GM20000 (cell line): Measurements from ENCODE around the gene OCSTAMP.

ENCODE experiments used
- DNase-seq: peaks from one replicate; pipeline ENCODE4 v3.0.0; 2012; ENCODE audit warnings: low spot score
- TF ChIP-seq, protein P1 (sequence below): IDR thresholded peaks from 2 replicates; pipeline ENCODE4 v1.5.1; 2012; ENCODE audit warnings: mild to moderate bottlenecking, control low read depth; ENCODE audit errors: extremely low read depth, missing control alignments

The OCSTAMP gene

DNA sequence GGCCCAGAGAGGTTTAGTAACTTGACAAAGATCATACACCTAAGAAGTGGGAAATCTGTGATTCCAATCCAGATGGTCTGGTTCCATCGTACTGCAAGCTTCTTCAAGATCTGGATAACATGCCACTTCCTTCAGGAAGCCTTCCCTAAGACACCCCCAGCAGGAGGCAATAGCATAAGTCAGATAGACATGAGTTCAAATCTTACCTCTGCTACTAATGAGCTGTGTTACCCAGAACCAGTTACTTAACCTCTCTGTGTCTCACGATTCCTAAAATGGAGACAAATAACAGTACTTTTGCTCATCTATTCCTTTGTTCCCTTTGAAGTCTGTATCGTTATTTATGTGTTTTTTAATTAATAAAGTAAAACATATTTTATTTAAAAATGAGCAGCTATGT, 22.3 kb upstream of the OCSTAMP start:
- DNase-seq, result no peak
- TF ChIP-seq, protein P1, sequence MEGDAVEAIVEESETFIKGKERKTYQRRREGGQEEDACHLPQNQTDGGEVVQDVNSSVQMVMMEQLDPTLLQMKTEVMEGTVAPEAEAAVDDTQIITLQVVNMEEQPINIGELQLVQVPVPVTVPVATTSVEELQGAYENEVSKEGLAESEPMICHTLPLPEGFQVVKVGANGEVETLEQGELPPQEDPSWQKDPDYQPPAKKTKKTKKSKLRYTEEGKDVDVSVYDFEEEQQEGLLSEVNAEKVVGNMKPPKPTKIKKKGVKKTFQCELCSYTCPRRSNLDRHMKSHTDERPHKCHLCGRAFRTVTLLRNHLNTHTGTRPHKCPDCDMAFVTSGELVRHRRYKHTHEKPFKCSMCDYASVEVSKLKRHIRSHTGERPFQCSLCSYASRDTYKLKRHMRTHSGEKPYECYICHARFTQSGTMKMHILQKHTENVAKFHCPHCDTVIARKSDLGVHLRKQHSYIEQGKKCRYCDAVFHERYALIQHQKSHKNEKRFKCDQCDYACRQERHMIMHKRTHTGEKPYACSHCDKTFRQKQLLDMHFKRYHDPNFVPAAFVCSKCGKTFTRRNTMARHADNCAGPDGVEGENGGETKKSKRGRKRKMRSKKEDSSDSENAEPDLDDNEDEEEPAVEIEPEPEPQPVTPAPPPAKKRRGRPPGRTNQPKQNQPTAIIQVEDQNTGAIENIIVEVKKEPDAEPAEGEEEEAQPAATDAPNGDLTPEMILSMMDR, result no peak

GRCh38 chr20:46572153-46572552, 21.7 kb upstream of the OCSTAMP start:
- no peak for DNase-seq
- TF ChIP-seq, protein P1, result no peak

GRCh38 chr20:46571418-46571817, 21.0 kb upstream of the OCSTAMP start:
- DNase-seq, result no peak
- TF ChIP-seq, protein P1, result no peak

GRCh38 chr20:46570956-46571355, 20.5 kb upstream of the OCSTAMP start:
- TF ChIP-seq, protein P1, result no peak
- no peak for DNase-seq

- no peak for DNase-seq
- TF ChIP-seq, protein P1, result no peak
Measured at GRCh38 chr20:46569961-46570360, 19.5 kb upstream of the OCSTAMP start.

- no peak for DNase-seq
- TF ChIP-seq, protein P1, result no peak
Measured at GRCh38 chr20:46568570-46569129, 18.2 kb upstream of the OCSTAMP start.

- TF ChIP-seq, protein P1, result no peak
- no peak for DNase-seq
Measured at GRCh38 chr20:46566125-46566524, 15.7 kb upstream of the OCSTAMP start.
